Caki2 (cell line): ENCODE results near the gene SNX17. TPM values are rescaled to one million over a fixed set of nuclear protein-coding genes. Genes with fewer than 3 reads are reported as not detected.
A peak's percentile ranks its signal among the peaks of the same experiment; 100 is the strongest.
"Not testable (repeated sequence)": the region's sequence is repeated elsewhere in the genome, so short reads cannot be mapped to it uniquely, and the experiment has no call there.

Source experiments
- DNase-seq: peaks from one replicate; pipeline ENCODE4 v3.0.0-alpha.2; 2015; ENCODE audit warnings: low read depth
- in situ Hi-C: cut with HindIII; loops from 2 replicates; pipeline ENCODE4 v1.10.0; 2016; ENCODE audit warnings: low sequenced_read_pairs, low pct_unique_long_range_greater_than_20kb, mixed read lengths
- total RNA-seq: library from RNA; depleted of rRNA; stranded (reverse); fragments of >200 nt; shearing (Covaris generic); gene quantifications from 2 replicates; pipeline ENCODE4 v1.2.3, GENCODE V29; 2014; ENCODE audit warnings: low replicate concordance; rRNA removed

SNX17 gene, protein sequence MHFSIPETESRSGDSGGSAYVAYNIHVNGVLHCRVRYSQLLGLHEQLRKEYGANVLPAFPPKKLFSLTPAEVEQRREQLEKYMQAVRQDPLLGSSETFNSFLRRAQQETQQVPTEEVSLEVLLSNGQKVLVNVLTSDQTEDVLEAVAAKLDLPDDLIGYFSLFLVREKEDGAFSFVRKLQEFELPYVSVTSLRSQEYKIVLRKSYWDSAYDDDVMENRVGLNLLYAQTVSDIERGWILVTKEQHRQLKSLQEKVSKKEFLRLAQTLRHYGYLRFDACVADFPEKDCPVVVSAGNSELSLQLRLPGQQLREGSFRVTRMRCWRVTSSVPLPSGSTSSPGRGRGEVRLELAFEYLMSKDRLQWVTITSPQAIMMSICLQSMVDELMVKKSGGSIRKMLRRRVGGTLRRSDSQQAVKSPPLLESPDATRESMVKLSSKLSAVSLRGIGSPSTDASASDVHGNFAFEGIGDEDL
- 307 and 358 TPM in 2 replicates for total RNA-seq

DNA sequence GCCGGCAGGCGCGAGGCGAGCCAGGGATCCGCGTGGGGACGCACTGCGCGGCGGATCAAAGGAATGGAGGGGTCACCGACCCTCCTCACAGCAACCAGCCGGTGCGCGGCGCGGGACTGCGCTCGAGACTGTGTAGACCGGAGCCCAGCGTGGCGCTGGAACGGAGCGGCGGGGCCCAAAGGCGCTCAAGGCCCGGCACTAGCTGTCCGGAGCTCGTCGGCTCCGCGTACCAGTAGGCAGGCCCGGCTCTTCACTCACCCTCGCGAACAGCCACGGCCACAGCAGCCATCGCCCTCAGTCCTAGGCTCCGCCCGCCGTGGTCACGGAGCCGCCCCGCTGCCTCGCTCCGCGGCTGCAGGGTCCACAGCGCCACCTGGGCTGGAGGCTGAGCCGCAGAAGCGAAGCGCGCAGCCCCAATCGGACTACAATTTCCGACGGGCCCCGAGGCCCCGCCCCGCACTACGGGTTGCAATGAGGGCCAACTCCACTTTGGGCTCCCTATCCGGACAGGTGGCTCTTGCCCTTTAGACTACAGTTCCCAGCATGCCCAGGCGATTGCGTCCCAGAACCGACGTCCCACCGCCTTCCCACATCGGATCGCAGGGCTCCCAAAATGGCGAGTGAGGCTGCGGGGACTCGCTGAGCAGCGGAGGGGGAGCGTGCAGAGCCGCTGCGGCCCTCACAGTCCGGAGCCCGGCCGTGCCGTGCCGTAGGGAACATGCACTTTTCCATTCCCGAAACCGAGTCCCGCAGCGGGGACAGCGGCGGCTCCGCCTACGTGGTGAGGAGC, at the start of gene SNX17, which contains the start of gene EIF2B4:
TSS of gene SNX17 (plus strand) at position 591 of the 790 bp plus-strand sequence. CDS start at position 719, 128 bp downstream.
TSS of gene EIF2B4 (minus strand) at position 313 of the 790 bp plus-strand sequence. CDS start at position 289, 24 bp downstream.
- in situ Hi-C loops: no loop called here

DNA sequence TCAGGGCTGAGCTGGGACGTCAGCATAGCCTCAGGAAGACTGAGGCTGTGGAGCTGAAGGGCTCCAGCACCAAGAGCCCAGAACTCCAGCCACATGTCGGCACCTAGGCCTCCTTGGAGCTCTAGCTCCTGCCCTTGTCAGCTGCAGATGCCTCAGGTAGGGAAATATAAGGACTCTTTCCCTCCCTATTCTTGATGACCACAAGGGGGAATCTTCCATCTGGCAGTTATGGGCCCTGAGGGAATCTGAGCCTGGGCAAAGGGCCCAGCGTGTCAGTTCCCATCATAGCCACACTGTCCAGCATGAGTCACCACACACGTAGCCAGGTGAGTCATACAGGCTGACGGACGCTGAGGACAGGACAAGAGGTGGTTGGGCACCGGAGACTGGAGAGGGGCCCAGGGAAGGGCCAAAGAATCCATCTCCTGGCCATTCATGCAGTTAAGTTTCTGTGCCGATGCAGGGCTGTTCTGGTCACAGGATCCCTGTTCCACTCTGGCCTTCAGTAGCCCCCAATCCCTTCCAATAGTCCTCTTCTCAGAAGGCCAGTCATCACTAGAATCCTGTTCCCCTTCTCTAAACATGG, 49.4 kb upstream of the SNX17 start:
- in situ Hi-C loops: no loop called here
- DNase-seq: peak; percentile 98

More for the DNA sequence above, at the start of gene SNX17, which contains the start of gene EIF2B4:
- peak; percentile 98 for DNase-seq

DNA sequence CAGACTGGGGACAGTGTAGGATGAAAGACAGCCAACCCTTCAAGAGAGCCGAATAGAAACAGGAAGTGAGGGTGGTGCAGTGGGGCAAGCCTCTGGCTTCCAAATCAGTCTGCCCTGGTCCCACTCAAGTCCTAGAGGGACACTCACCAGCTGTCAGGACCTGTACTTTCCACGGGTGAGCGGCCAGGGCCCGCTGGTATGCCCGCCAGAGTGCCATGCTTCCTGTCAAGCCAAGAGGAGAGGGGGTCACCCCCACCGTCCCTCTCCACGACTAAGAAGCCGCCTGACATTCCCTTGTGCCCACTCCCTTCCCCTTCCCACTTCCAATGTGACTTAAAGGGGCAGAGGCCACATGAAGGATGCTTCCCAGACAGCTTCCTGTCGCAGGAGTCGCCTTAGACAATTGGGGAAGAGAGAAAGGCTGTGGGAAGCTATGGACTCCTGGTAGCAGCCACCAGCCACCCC, 48.1 kb upstream of the SNX17 start:
- no peak for DNase-seq

DNA sequence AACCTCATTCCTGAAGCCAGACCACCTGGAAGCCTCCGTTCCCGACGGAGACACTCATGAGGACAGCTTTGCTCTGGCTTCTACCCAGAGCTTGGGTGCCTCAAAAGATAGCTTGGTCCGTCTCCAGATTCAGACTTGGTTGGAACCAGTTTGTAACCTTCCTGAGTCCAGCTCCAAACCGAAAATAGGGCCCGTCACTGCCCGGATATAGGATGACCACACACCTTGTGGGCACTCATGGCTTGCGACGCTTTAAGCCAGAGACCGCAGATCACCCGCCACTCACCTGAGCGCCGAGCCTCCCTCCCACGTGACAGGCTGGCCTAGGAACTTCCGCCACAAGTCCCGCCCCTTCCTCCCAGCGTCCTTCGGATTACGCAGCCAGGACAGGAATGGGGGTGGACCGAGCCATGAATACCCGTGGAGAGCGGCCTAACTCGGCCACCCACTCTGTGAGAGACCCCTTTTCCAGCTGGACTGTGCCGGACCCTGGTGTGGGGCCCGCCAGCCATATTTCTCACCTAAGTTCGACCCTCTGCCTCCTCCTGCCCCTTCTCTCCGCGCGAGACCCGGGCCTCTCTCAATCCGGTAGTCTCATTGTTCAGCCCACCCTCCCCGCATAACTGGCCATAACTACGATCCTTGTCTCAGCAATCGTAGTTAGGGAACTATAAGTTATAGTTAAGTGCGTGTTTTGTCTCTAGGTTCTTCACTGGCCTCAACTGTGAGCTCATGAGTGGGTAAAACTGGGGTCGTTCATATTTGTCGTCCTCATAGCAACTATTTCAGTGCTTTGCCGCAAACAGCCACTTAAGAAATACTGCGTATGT, 47.4 kb upstream of the SNX17 start, which contains the start of gene MPV17:
TSS of gene MPV17 (minus strand) at position 332 of the 830 bp plus-strand sequence. CDS start 580 bp downstream, outside the sequence.
- in situ Hi-C loops: no loop called here
- DNase-seq: peak; percentile 90

More for the DNA sequence above, 48.1 kb upstream of the SNX17 start:
- in situ Hi-C loops: no loop called here

DNA sequence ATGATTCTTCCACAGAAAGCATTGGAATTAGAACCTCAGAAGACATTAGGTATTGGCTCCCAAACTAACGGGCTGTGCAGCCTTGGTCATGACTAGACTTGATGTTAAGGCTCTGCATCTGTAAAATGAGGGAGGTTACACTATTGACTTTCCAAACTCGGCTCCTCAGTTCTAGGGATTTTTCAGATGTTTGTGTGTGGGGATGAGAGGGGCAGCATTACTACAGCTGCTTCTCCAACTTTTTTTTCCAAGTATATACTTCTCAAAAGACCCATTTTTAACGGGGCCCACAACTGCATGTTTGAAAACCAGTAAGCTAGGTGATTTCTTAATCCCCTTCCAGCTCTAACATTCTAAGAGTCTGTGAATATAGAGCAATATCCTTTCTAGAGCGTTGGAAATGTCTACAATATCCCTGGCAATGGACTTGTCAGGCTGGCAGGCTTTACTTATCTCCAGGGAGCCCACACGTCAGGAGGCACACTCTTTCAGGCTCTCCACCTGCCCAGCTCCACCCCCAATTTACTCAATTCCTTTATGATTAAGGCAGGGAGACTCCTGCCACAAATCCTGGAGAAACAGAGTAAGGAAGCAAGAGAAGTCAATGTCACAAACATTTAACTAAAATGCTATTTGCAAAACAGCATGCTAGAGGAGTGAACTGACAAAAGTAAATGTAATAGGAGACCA, 46.7 kb upstream of the SNX17 start:
- DNase-seq: no peak

DNA sequence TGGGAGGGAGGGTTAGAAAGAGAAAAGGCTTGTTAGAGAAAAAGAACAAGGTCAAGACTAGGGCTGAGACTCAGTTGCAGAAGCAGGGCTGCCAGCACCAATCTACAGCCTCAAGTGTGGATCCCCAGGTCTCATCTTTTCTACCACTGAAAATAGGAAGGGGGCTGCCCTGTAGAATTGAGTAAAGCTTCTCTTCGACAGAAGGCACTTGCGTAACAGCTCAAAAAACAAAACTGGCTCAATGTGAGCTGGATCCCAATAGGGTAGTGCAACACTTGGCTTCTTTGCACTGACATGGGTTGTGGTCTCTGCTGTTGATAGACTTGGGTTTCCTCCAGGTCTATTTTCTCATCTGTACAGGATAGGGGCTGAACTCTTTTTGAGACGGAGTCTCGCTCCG, 45.7 kb upstream of the SNX17 start:
- in situ Hi-C loops: no loop called here
- DNase-seq: no peak

More for the DNA sequence above, 46.7 kb upstream of the SNX17 start:
- in situ Hi-C loops: no loop called here

DNA sequence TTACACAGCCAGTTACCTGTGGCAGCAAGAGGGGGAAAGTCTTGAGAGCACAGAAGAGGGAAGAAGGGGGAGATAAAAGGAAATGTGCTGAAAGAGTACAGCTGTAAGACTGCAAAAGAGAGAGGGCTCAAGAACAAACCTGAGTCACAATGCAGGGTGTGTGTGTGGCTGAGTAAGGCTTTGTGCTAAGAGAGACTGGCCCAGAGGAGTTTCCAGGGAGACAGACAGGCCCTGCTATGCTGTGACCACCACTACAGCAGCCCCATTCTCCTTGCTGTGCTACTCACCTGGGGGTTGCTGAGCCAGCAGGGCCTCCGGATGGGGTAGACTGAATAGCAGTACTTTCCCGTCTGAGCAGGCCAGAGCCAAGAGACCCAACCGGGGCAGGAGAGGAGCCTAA, 35.1 kb upstream of the SNX17 start:
- no peak for DNase-seq
- in situ Hi-C loops: no loop called here

DNA sequence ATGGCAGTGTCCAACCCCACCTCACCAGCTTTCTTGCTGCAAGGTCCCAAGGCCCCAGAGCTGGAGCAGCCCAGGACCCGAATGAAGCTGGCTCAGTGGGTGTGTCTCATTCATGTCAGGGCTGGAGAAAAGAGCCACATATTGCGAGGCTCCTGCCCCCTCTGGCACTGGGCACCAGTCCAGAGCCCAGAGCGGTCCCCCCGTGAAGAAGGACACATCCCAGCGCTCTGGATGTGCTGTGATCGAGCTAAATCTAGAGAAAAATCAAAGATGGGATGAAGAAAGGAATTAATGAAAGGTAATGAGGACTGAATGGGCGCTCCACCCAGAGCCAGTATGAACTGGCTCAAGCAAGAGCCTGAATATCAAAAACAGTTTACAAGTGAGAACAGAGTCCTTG, 34.2 kb upstream of the SNX17 start:
- DNase-seq: no peak
- in situ Hi-C loops: no loop called here

DNA sequence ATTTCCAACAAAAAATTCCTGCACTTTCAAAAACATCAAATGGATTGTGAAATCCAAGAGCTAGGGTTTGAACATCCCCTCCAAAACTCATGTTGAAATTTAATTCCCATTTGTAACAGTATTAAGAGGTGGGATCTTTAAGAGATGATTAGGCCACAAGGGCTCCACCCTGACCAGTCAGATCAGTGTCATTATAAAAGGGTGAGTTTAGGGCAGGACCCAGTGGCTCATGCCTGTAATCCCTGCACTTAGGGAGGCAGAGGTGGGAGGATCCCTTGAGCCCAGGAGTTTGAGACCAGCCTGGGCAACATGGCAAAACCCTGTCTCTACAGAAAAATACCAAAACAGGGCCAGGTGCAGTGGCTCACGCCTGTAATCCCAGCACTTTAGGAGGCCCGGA, 22.8 kb upstream of the SNX17 start:
- in situ Hi-C loops: no loop called here
- no peak for DNase-seq

DNA sequence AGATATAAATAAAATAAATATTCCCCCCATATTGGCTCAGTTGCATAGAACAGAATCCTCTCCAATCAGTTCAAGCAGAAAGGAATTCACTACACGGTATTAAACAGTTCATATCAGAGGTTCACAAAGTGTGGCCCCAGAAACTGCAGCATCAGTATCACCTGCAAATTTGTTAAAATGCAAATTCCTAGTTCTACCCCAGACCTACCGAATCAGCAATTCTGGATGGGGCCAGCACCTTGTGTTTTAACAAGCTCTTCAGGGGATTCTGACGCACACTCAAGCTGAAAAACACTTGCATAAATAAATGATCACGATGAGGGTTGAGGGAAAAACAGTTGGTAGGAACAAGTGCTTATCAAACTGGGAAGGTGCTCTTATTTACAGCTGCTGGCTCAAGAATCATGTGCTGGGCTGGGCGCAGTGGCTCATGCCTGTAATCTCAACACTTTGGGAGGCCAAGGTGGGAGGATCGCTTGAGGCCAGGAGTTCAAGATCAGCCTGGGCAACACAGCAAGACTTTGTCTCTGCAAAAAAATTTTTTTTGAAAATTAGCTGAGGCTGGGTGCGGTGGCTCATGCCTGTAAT, 20.2 kb upstream of the SNX17 start:
- no peak for DNase-seq
- in situ Hi-C loops: no loop called here

DNA sequence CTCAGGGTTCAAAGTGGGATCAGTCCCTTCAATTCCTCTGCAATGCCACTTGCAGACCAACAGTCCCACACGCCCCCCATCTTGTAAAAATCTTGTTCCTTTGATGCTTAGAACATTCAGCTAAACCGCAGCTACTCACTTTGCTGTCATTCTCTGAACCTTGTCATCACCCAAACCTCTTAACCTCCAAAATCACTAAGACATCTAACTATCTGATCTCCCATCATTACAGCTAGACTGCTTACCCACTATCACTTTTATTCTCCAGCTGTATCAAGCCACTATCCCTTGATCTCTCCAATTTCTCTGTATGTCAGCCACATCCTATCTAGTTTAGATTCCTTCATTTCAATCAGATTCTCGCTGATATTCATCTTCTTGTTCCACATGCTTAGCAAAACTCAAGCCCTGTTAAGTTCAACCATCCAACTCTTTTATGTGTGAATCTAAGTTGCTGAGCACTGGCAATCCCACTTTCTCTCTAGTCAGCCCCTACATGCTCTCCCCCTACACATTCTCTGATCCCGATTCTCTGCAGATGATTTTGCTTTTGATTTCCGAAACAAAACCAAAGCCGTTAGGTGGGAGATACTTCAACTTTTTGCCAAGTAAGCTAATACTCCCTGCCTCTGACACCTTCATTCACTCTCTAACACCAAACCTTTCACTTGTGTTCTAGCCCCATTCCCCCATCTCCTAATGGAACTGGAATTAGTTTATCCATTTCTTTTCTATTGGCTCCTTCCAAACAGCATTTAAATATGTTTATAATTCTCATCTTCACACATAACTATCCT, 18.4 kb upstream of the SNX17 start:
- DNase-seq: no peak
- in situ Hi-C loops: no loop called here

DNA sequence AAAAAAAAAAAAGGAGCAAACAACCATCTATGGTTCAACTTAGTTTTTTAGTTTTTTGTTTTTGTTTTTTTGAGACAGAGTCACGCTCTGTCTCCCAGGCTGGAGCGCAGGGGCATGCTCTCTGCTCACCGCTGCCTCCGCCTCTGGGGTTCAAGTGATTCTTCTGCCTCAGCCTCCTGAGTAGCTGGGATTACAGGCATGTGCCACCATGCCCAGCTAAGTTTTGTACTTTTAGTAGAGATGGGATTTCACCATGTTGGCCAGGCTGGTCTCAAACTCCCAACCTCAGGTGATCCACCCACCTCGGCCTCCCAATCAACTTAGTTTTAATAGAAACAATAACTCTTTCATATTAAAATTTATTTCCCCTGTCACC, 17.0 kb upstream of the SNX17 start:
- in situ Hi-C loops, DNase-seq: not testable (repeated sequence)

DNA sequence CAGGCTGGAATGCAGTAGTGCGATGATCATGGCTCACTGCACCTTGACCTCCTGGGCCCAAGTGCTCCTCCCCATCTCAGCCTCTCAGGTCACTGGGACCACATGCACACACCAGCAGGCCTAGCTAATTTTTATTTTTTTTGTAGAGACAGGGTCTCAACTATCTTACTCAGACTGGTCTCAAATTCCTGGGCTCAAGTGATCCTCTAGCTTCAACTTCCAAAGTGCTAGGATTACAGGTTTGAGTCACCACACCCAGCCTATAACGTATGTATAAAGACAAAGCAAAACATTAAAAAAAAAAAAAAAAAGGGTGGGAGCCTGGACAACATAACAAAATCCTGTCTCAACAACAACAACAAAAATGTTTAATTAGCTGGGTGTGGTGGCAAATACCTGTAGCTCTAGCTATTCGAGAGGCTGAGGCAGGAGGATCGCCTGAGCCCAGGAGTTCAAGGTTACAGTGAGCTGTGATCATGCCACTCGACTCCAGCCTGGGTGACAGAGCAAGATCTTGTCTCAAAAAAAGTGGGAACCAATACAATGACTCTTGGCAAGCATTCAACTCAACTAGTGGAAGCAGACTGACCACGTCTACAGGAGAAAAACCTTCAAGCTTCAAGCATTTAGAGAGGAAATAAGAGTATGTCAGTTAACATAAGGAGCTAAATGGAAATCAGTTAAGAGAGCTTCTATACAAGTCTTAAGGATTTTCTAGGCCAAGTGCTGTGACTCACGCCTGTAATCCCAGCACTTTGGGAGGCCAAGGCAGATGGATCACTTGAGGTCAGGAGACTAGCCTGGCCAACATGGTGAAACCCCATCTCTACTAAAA, 16.4 kb upstream of the SNX17 start:
- in situ Hi-C loops: no loop called here
- peak; percentile 91 for DNase-seq

DNA sequence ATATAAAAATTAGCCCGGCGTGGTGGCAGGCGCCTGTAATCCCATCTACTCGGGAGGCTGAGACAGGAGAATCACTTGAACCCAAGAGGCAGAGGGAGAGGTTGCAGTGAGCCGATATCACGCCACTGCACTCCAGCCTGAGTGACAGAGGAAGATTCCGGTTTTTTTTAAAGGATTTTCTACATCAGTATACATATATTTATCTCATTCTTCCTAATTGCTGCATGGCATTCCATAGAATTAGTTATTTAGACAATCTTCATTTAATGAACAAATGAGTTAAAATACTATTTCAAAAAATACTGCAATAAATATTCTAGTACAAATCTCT, 15.9 kb upstream of the SNX17 start:
- no peak for DNase-seq
- in situ Hi-C loops: no loop called here

DNA sequence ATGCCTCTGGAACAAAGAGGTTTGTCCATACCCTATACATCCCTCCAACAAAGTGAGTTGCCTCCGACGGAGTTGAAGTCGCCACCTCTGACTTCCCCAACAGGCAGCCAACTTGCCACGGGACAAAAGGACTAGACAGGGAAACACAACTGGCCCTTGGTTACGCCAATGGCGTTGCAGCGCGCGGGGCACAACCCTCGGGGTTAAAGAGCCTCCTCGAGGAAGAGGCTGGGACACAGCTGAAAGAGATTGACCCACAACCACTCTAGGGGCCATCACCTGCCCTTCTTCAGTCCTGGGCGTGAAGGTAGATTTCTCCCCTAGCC, 14.4 kb upstream of the SNX17 start:
- in situ Hi-C loops: no loop called here
- DNase-seq: no peak
